Suppressor macrophage treated with lipopolysaccharide for 1 hour (primary cell): ENCODE results near the gene GDF11.

ENCODE experiments used
- DNase-seq, 3 donors: peaks; one replicate each; pipeline ENCODE4 v3.0.0-alpha.2; 2020 to 2022

The GDF11 gene

GRCh38 chr12:55742719-55743405 is at the start of gene GDF11:
Gene GDF11, plus strand, starts transcription at chr12:55743122. Its CDS starts 195 bp downstream, at chr12:55743317.
- DNase-seq: peak; percentile 55 to 76 (median 57)

- no peak for DNase-seq
Measured at GRCh38 chr12:55693323-55694187, 49.4 kb upstream of the GDF11 start.

GRCh38 chr12:55694188-55694515 is 48.8 kb upstream of the GDF11 start:
- no peak for DNase-seq

GRCh38 chr12:55694651-55695050 is 48.3 kb upstream of the GDF11 start:
- DNase-seq: no peak

GRCh38 chr12:55695349-55695748 is 47.6 kb upstream of the GDF11 start:
- DNase-seq: no peak

GRCh38 chr12:55696141-55696540 is 46.8 kb upstream of the GDF11 start:
- DNase-seq: no peak

GRCh38 chr12:55696796-55697462 is 46.0 kb upstream of the GDF11 start:
- no peak for DNase-seq

GRCh38 chr12:55697686-55698085 is 45.2 kb upstream of the GDF11 start:
- DNase-seq: no peak

GRCh38 chr12:55698241-55698955 is 44.5 kb upstream of the GDF11 start:
- no peak for DNase-seq

- DNase-seq: no peak
Measured at GRCh38 chr12:55698965-55699364, 44.0 kb upstream of the GDF11 start.

- no peak for DNase-seq
Measured at GRCh38 chr12:55699471-55700055, 43.4 kb upstream of the GDF11 start.

- no peak for DNase-seq
Measured at GRCh38 chr12:55700255-55701018, 42.5 kb upstream of the GDF11 start.

- no peak for DNase-seq
Measured at GRCh38 chr12:55702861-55703260, 40.1 kb upstream of the GDF11 start.

- no peak for DNase-seq
Measured at GRCh38 chr12:55703288-55703687, 39.6 kb upstream of the GDF11 start.

GRCh38 chr12:55703901-55704761 is 38.8 kb upstream of the GDF11 start:
- DNase-seq: no peak

GRCh38 chr12:55704824-55705718 is 37.9 kb upstream of the GDF11 start:
- DNase-seq: no peak

- DNase-seq: peak in 1 of 3 donors; percentile 58
Measured at GRCh38 chr12:55705782-55706402, 37.0 kb upstream of the GDF11 start.

GRCh38 chr12:55706568-55707218 is 36.2 kb upstream of the GDF11 start:
- DNase-seq: no peak

GRCh38 chr12:55707219-55707671 is 35.7 kb upstream of the GDF11 start:
- no peak for DNase-seq
